GM10847 (cell line): Measurements from ENCODE around the gene DNM3.

ENCODE experiments used
- POLR2A ChIP-seq: IDR thresholded peaks from 2 replicates; pipeline ENCODE4 v1.6.1; 2011; ENCODE audit not compliant: insufficient read length; ENCODE audit errors: extremely low read depth

DNM3 gene

GRCh38 chr1:172406968-172407367 lies 565.7 kb downstream of the DNM3 start:
- no peak for TF ChIP-seq POLR2A

DNA sequence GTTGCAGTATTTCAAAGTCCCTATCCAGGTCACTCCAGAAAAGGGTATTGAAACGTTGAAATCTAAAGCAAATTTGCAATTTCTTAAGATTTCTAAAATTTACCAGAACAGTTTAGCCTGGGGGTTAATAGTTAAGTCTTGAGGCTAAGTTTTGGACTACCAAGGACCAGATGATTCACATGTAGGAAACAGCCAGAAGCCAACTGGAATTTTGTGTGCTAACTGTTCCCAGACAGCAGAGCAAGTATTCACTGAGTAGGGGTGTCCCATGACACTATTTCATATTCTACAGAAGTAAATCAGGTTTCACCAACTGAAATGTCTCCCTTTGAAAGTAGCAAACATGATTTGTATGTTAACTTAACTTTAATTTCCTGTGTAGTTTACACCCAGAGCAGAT lies 567.7 kb downstream of the DNM3 start:
- TF ChIP-seq POLR2A = no peak

DNA sequence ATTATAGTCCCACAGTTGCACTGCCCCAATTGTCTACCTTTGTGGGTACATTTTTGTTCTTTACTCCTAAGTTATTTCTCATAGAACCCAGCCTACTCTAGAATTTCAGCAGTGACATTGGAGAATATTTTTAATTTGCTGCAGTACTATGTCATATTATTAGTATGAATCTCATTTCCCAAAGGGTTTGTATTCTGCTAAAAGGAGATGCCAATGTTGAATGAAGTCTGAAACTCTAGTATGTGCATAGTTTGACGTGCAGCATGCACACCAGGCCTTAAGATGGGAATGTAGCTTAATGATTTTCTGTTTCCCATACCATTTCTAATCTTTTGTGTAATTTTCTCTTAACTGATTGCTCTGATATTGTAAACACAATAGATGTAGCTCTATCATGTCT lies 568.7 kb downstream of the DNM3 start:
- TF ChIP-seq POLR2A = no peak

DNA sequence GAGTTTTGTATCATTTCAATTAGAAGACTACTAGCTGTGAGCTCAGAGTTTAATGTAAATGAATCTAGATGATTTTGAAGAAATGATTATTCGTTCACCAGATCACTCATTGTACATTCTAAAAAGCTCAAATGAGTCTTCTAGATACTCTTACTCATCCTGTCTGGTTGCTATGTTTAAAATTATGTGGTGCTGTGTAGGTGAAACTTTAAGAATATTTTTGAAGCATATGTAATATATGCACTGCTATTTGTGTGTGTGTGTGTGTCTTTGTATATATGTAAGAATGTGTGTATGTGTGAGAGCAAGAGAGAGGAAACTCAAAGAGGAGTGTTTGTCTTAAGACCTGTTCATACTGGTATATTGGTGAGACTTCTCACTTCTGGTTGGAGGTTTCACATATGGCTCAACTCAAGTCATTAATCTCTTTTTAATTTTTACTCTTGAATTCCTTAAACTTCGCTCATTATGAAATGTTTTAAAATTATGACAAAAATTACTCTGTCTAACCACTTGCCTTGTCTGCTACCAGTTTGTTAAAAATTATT lies 570.6 kb downstream of the DNM3 start:
- no peak for TF ChIP-seq POLR2A

DNA sequence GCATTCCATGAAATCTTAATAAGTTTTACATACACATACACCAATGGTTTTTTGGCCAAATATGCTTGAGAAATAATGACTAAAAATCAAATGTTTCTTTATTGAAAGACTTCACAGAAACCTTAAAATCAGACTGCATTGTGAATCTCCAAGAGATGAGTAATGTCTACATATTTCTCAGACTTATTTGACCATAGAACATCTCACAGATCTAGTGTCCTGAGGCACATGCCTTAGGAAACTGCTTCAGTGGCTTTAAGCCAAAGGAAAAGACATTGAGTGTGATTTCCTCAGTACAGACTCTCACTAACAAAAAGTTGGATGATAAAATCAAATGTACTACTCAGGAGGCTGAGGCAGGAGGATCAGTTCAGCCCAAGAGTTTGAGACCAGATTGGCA lies 573.0 kb downstream of the DNM3 start:
- no peak for TF ChIP-seq POLR2A

DNA sequence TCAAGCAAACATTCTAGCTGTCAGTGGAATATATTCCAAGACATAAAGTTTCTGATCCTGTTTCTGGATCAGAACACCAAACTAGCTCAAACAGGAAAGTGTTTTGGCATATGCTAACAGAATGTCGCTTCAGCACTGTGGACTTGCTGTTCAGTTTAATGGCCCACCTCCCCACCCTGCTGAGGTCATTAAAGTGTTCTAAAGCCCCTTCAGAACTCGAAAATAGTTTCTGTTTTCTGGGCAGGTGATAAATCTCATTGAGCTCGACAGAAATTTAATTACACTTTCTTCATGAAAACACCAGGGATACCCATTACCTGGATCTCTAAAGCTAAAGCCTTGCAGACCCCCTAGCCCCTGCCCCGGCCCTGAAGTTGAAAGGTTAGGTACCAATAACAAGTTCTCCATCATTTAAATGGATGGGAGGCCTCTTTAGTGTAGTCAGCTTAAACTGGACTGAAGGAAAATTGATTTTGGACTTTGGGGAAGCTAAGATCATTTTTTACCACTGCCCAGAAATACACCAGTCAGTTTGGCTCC lies 575.3 kb downstream of the DNM3 start:
- TF ChIP-seq POLR2A = no peak

GRCh38 chr1:172417557-172417956 lies 576.3 kb downstream of the DNM3 start:
- no peak for TF ChIP-seq POLR2A

GRCh38 chr1:172420385-172420784 lies 579.1 kb downstream of the DNM3 start, which contains the start of gene C1orf105:
TSS of gene C1orf105 (plus strand) at chr1:172420685. CDS start at chr1:172420886, 201 bp downstream.
- TF ChIP-seq POLR2A = no peak

GRCh38 chr1:172421974-172422604 lies 580.8 kb downstream of the DNM3 start:
- TF ChIP-seq POLR2A = no peak

- no peak for TF ChIP-seq POLR2A
Measured at GRCh38 chr1:172423336-172423735, 582.0 kb downstream of the DNM3 start.

DNA sequence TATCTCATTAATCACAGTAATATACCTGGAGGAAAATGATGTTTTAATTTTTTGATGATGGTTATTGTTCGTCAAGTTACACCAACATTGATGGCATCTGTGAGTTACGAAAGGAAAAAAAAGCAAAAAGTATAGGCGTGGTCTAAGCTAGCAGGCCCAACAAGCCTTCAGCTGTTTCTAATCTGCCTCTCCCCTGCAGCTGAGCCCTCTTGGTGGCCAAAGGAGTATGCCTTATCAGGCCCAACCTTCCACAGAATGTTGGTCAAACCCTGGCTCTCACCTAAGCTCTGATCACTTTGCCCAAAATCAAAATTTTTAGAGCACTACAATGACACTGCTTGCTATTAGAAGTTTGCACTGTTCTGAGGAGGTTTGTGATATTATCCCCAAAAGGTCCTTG lies 584.0 kb downstream of the DNM3 start:
- TF ChIP-seq POLR2A = no peak

- TF ChIP-seq POLR2A = no peak
Measured at GRCh38 chr1:172427191-172427590, 585.9 kb downstream of the DNM3 start.

- no peak for TF ChIP-seq POLR2A
Measured at GRCh38 chr1:172429331-172430127, 588.2 kb downstream of the DNM3 start.

DNA sequence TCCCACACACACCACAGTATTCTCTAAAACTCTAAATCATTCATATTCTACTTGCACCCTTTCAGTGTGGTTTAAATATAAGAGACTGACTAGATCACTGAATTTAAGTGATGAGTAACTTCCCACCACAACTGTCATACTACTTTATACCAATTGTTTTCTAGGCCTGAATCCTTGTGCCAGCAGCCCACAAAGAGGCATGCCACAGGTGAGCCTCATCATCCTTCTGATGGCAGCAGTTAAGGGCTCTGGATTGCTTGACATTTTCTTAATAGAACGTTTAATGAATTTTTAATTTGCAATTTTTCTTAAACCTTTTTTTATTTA lies 588.8 kb downstream of the DNM3 start:
- no peak for TF ChIP-seq POLR2A

DNA sequence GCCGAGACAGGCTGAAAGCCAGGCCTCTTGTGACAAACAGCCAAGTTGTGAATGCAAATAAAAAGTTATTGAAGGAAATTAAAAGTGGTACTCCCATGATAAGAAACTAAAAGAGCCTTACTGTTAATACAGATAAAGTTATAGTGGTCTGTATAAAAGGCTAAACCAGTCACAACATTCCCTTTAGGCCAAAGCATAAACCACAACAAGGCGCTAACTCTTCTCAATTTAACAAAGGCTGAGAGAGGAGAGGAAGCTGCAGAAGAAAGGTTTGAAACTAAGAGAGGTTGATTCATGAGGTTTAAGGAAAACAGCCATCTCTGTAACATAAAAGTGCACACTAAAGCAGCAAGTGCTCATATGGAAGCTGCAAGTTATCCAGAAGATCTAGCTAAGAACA lies 589.9 kb downstream of the DNM3 start:
- TF ChIP-seq POLR2A = no peak

DNA sequence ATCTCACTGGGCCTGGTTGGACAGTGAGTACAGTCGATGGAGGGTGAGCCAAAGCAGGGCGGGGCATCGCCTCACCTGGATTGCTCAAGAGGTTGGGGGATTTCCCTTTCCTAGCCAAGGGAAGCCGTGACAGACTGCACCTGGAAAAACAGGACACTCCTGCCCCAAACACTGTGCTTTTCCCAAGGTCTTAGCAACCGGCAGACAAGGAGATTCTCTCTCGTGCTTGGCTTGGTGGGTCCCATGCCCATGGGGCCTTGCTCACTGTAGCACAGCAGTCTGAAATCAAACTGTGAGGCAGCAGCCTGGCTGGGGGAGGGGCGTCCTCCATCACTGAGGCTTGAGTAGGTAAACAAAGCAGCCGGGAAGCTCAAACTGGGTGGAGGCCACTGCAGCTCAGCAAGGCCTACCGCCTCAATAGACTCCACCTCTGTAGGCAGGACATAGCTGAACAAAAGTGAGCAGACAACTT lies 590.5 kb downstream of the DNM3 start:
- TF ChIP-seq POLR2A = no peak
